WTC11 (cell line): ENCODE data around the gene MAP6D1. TPM values are rescaled to one million over a fixed set of nuclear protein-coding genes. Genes with fewer than 3 reads are reported as not detected.

Experiments used
- AR ChIP-seq: fragments of 250-450 bp; sonication (Bioruptor Pico); IDR thresholded peaks from 2 replicates; pipeline ENCODE4 v1.9.0; 2021; ENCODE audit warnings: mild to moderate bottlenecking
- ARID4B ChIP-seq: sonication (generic); formaldehyde crosslinking; IDR thresholded peaks from 2 replicates; pipeline ENCODE4 v1.8.0; 2023; ENCODE audit warnings: missing genetic modification reagents, mild to moderate bottlenecking, borderline replicate concordance
- CREB1 ChIP-seq: sonication (generic); formaldehyde crosslinking; IDR thresholded peaks from 2 replicates; pipeline ENCODE4 v1.8.0; 2023; ENCODE audit warnings: mild to moderate bottlenecking, missing genetic modification reagents
- GTF2I ChIP-seq: fragments of 250-450 bp; sonication (Bioruptor Pico); conservative IDR thresholded peaks from 2 replicates; pipeline ENCODE4 v1.4.0; 2021; ENCODE audit warnings: mild to moderate bottlenecking
- HMGXB4 ChIP-seq: sonication (generic); formaldehyde crosslinking; IDR thresholded peaks from 2 replicates; pipeline ENCODE4 v1.8.1; 2023; ENCODE audit warnings: mild to moderate bottlenecking, moderate library complexity, missing genetic modification reagents
- JUN ChIP-seq: sonication (generic); formaldehyde crosslinking; IDR thresholded peaks from 2 replicates; pipeline ENCODE4 v1.8.0; 2023; ENCODE audit warnings: mild to moderate bottlenecking, missing genetic modification reagents
- MYBL2 ChIP-seq: sonication (generic); formaldehyde crosslinking; IDR thresholded peaks from 2 replicates; pipeline ENCODE4 v1.8.1; 2023; ENCODE audit warnings: mild to moderate bottlenecking, moderate library complexity, missing genetic modification reagents
- NFE2L1 ChIP-seq: sonication (generic); formaldehyde crosslinking; IDR thresholded peaks from 2 replicates; pipeline ENCODE4 v1.8.1; 2023; ENCODE audit warnings: missing genetic modification reagents
- NR1H2 ChIP-seq: sonication (generic); formaldehyde crosslinking; IDR thresholded peaks from 2 replicates; pipeline ENCODE4 v1.9.0; 2021; ENCODE audit warnings: mild to moderate bottlenecking, moderate library complexity, missing genetic modification reagents
- RELA ChIP-seq: sonication (generic); formaldehyde crosslinking; IDR thresholded peaks from 2 replicates; pipeline ENCODE4 v1.8.1; 2022; ENCODE audit warnings: missing genetic modification reagents, mild to moderate bottlenecking, borderline replicate concordance
- RORB ChIP-seq: fragments of 250-450 bp; sonication (Bioruptor Pico); IDR thresholded peaks from 2 replicates; pipeline ENCODE4 v1.9.0; 2021; ENCODE audit warnings: mild to moderate bottlenecking
- SOX15 ChIP-seq: fragments of 250-450 bp; sonication (Bioruptor Pico); IDR thresholded peaks from 2 replicates; pipeline ENCODE4 v1.9.0; 2021; ENCODE audit warnings: mild to moderate bottlenecking
- TCF7 ChIP-seq: sonication (generic); formaldehyde crosslinking; IDR thresholded peaks from 2 replicates; pipeline ENCODE4 v1.8.0; 2022; ENCODE audit warnings: mild to moderate bottlenecking, low read depth, missing genetic modification reagents, moderate library complexity
- TEAD4 ChIP-seq: sonication (generic); formaldehyde crosslinking; IDR thresholded peaks from 2 replicates; pipeline ENCODE4 v1.8.0; 2022; ENCODE audit warnings: mild to moderate bottlenecking, missing genetic modification reagents
- USF1 ChIP-seq: sonication (generic); formaldehyde crosslinking; IDR thresholded peaks from 2 replicates; pipeline ENCODE4 v1.8.0; 2022; ENCODE audit warnings: mild to moderate bottlenecking, missing genetic modification reagents
- ZNF423 ChIP-seq: fragments of 250-450 bp; sonication (Bioruptor Pico); IDR thresholded peaks from 2 replicates; pipeline ENCODE4 v2.1.2; 2022; ENCODE audit warnings: mild to moderate bottlenecking, moderate library complexity
- total RNA-seq: library from RNA; stranded (reverse); gene quantifications from 3 replicates; pipeline ENCODE4 v1.2.3, GENCODE V29; 2021
- TF ChIP-seq, protein P1 (sequence below): fragments of 250-450 bp; sonication (Bioruptor Pico); IDR thresholded peaks from 2 replicates; pipeline ENCODE4 v1.9.0; 2021; ENCODE audit warnings: mild to moderate bottlenecking, borderline replicate concordance
- TF ChIP-seq, protein P2 (sequence below): sonication (generic); formaldehyde crosslinking; IDR thresholded peaks from 2 replicates; pipeline ENCODE4 v1.8.1; 2023; ENCODE audit warnings: mild to moderate bottlenecking, missing genetic modification reagents
- TF ChIP-seq, protein P3 (sequence below): sonication (generic); formaldehyde crosslinking; IDR thresholded peaks from 2 replicates; pipeline ENCODE4 v1.8.0; 2022; ENCODE audit warnings: mild to moderate bottlenecking, missing genetic modification reagents
- TF ChIP-seq, protein P4 (sequence below): sonication (generic); formaldehyde crosslinking; conservative IDR thresholded peaks from 2 replicates; pipeline ENCODE4 v1.8.1; 2023; ENCODE audit warnings: mild to moderate bottlenecking, low read depth, missing genetic modification reagents, moderate library complexity

MAP6D1 gene
- total RNA-seq, 1 experiment from 2014 or later: 6.3 TPM

- TF ChIP-seq, protein P1, sequence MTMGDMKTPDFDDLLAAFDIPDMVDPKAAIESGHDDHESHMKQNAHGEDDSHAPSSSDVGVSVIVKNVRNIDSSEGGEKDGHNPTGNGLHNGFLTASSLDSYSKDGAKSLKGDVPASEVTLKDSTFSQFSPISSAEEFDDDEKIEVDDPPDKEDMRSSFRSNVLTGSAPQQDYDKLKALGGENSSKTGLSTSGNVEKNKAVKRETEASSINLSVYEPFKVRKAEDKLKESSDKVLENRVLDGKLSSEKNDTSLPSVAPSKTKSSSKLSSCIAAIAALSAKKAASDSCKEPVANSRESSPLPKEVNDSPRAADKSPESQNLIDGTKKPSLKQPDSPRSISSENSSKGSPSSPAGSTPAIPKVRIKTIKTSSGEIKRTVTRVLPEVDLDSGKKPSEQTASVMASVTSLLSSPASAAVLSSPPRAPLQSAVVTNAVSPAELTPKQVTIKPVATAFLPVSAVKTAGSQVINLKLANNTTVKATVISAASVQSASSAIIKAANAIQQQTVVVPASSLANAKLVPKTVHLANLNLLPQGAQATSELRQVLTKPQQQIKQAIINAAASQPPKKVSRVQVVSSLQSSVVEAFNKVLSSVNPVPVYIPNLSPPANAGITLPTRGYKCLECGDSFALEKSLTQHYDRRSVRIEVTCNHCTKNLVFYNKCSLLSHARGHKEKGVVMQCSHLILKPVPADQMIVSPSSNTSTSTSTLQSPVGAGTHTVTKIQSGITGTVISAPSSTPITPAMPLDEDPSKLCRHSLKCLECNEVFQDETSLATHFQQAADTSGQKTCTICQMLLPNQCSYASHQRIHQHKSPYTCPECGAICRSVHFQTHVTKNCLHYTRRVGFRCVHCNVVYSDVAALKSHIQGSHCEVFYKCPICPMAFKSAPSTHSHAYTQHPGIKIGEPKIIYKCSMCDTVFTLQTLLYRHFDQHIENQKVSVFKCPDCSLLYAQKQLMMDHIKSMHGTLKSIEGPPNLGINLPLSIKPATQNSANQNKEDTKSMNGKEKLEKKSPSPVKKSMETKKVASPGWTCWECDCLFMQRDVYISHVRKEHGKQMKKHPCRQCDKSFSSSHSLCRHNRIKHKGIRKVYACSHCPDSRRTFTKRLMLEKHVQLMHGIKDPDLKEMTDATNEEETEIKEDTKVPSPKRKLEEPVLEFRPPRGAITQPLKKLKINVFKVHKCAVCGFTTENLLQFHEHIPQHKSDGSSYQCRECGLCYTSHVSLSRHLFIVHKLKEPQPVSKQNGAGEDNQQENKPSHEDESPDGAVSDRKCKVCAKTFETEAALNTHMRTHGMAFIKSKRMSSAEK: no peak
- TF ChIP-seq RORB (CRISPR knock-in tag) (no peak), AR (CRISPR knock-in tag) (no peak), GTF2I (CRISPR knock-in tag) (no peak), TCF7 (CRISPR knock-in tag) (no peak), ARID4B (CRISPR knock-in tag) (no peak), USF1 (CRISPR knock-in tag) (peak; percentile 54; the same call in 1 of the 2 replicates), RELA (CRISPR knock-in tag) (no peak), SOX15 (CRISPR knock-in tag) (no peak), CREB1 (CRISPR knock-in tag) (no peak), NR1H2 (CRISPR knock-in tag) (no peak), MYBL2 (CRISPR knock-in tag) (0 out of 2 replicates have a peak, but pooled peaks have one; percentile 15), JUN (no peak), HMGXB4 (CRISPR knock-in tag) (no peak), TEAD4 (CRISPR knock-in tag) (0 out of 2 replicates have a peak, but pooled peaks have one; percentile 10), NFE2L1 (no peak), ZNF423 (no peak)
- TF ChIP-seq, protein P2, sequence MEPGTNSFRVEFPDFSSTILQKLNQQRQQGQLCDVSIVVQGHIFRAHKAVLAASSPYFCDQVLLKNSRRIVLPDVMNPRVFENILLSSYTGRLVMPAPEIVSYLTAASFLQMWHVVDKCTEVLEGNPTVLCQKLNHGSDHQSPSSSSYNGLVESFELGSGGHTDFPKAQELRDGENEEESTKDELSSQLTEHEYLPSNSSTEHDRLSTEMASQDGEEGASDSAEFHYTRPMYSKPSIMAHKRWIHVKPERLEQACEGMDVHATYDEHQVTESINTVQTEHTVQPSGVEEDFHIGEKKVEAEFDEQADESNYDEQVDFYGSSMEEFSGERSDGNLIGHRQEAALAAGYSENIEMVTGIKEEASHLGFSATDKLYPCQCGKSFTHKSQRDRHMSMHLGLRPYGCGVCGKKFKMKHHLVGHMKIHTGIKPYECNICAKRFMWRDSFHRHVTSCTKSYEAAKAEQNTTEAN (CRISPR knock-in tag): no peak
- TF ChIP-seq, protein P3, sequence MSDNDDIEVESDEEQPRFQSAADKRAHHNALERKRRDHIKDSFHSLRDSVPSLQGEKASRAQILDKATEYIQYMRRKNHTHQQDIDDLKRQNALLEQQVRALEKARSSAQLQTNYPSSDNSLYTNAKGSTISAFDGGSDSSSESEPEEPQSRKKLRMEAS (CRISPR knock-in tag): peak; percentile 82
- TF ChIP-seq, protein P4, sequence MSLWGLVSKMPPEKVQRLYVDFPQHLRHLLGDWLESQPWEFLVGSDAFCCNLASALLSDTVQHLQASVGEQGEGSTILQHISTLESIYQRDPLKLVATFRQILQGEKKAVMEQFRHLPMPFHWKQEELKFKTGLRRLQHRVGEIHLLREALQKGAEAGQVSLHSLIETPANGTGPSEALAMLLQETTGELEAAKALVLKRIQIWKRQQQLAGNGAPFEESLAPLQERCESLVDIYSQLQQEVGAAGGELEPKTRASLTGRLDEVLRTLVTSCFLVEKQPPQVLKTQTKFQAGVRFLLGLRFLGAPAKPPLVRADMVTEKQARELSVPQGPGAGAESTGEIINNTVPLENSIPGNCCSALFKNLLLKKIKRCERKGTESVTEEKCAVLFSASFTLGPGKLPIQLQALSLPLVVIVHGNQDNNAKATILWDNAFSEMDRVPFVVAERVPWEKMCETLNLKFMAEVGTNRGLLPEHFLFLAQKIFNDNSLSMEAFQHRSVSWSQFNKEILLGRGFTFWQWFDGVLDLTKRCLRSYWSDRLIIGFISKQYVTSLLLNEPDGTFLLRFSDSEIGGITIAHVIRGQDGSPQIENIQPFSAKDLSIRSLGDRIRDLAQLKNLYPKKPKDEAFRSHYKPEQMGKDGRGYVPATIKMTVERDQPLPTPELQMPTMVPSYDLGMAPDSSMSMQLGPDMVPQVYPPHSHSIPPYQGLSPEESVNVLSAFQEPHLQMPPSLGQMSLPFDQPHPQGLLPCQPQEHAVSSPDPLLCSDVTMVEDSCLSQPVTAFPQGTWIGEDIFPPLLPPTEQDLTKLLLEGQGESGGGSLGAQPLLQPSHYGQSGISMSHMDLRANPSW (CRISPR knock-in tag): no peak
Observed at GRCh38 chr3:183825456-183826161, at the start of gene MAP6D1 (continued).
